BLaER1 (cell line): ENCODE measurements around the gene ZNF473.

Experiments used
- H3K27ac ChIP-seq: shearing (Covaris generic); formaldehyde crosslinking; 2 replicates; pipeline ENCODE4 v1.8.1; 2022
- H3K27me3 ChIP-seq: shearing (Covaris generic); formaldehyde crosslinking; 2 replicates; pipeline ENCODE4 v1.8.1; 2022
- H3K36me3 ChIP-seq: shearing (Covaris generic); formaldehyde crosslinking; 2 replicates; pipeline ENCODE4 v1.8.1; 2022
- H3K4me1 ChIP-seq: shearing (Covaris generic); formaldehyde crosslinking; 2 replicates; pipeline ENCODE4 v1.8.1; 2022
- H3K4me2 ChIP-seq: shearing (Covaris generic); formaldehyde crosslinking; 2 replicates; pipeline ENCODE4 v1.8.1; 2022
- H3K4me3 ChIP-seq: shearing (Covaris generic); formaldehyde crosslinking; 2 replicates; pipeline ENCODE4 v1.8.1; 2022
- H3K9ac ChIP-seq: shearing (Covaris generic); formaldehyde crosslinking; 2 replicates; pipeline ENCODE4 v1.8.1; 2022
- H3K9me3 ChIP-seq: shearing (Covaris generic); formaldehyde crosslinking; 2 replicates; pipeline ENCODE4 v1.8.1; 2022
- H4K20me1 ChIP-seq: shearing (Covaris generic); formaldehyde crosslinking; 2 replicates; pipeline ENCODE4 v1.8.1; 2022
- Cebpa-rat ChIP-seq: shearing (Covaris generic); IDR thresholded peaks from 2 replicates; pipeline ENCODE4 v1.8.1; 2022

ZNF473 gene

DNA sequence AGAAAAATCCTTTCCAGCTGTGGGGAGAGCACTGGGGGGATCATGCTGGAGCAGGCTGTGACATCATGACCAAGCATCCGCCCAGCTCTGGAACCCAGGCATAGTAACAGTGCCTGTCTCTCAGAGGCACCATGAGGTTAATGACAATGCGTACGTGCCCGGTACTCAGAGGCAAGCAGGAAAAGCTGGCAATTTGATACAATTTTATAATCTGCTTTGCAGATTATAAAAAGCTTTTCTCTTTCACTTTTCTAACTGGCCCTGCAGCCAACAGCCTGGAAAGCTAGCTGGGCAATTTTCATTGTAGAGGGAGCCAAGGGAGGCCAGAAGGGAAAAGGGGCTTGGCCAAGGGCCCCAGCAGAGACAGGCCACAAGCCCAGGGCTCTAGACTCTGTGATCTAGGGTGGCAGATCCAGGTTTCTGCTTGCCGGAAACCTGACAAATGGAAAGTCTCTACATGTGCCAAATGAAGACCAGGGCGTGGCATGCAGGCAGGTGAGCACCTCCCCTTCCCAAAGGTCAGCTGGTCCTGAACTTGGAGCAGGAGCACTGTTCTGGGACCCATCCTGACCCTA is 23.3 kb upstream of the ZNF473 start:
- Histone ChIP-seq H3K27me3 (no peaks in the 10 kb centered on the region), H3K9ac (no peak overlapping the region), H3K4me3 (no peak overlapping the region), H3K4me2 (no peak overlapping the region), H4K20me1 (peaks cover 92% of the 10 kb centered on the region), H3K9me3 (no peaks in the 10 kb centered on the region), H3K27ac (no peak overlapping the region), H3K4me1 (peaks cover 19% of the 10 kb centered on the region), H3K36me3 (peaks cover 99% of the 10 kb centered on the region)
- no peak for TF ChIP-seq Cebpa-rat

DNA sequence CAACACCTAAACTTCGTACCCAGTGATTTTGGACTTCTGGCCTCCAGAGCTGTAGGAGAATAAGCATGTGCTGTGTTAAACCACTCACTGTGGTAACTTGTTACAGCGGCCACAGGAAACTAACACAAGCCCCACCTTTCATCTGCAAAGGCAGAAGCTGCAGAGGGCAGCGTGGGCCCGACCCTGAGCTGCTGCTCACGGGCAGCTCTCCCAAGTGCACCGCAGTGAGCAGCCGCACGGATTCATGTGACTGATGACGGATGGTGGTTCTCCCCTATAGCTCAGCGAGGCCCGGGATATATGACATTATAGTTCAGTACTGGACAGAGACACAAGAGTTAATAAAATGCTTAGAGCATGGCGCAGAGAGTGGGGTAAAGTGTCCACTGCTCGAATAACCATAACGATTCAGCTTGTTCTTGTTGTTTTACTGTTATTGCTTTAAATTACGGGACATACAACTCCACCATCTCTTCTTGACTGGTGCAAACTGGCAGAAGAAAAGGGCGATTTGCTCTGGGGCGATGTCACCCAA is 22.5 kb upstream of the ZNF473 start:
- H4K20me1 ChIP-seq = peaks cover 92% of the 10 kb centered on the region
- TF ChIP-seq Cebpa-rat = no peak
- no peaks in the 10 kb centered on the region for H3K9me3 ChIP-seq

DNA sequence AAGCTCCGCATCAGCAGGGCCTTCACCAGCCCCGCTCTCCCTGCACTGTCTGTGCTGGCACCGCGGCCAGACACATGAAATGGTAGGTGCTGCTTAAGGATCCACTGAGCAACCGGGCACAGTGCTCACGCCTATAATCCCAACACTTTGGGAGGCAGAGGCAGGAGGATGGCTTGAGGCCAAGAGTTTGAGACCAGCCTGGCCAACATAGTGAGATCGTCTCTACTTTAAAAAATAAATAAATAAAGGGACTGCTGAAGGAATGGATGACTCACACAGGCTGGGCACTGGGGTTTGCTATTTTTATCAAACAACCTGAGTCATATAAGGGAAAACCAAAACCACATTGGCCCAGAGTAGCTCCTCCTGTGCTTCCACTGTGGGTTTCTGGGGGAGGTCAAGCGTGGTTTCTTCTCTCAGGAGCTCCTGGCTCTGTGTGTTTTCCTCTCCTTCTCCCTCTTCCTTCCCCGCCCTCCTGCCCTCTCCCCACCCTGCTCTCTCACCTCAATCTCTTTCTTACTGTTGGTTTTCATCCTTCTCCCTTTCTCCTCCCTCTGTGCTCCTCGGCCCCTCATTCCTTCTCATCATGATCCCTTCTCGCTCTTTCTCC is 21.9 kb upstream of the ZNF473 start:
- Histone ChIP-seq H3K36me3 (peaks cover 99% of the 10 kb centered on the region), H3K27me3 (no peaks in the 10 kb centered on the region), H4K20me1 (peaks cover 92% of the 10 kb centered on the region), H3K4me1 (peaks cover 19% of the 10 kb centered on the region), H3K9me3 (no peaks in the 10 kb centered on the region), H3K9ac (peak overlapping the region; percentile 33; the same call in 1 of the 2 replicates), H3K4me2 (peak overlapping the region; percentile 71), H3K27ac (peak overlapping the region; percentile 51; the same call in 1 of the 2 replicates), H3K4me3 (no peak overlapping the region)
- no peak for TF ChIP-seq Cebpa-rat

More for the DNA sequence above, 22.5 kb upstream of the ZNF473 start:
- H3K4me3 ChIP-seq = no peak overlapping the region
- no peak overlapping the region for H3K9ac ChIP-seq
- H3K4me2 ChIP-seq = peak overlapping the region; percentile 71
- H3K4me1 ChIP-seq = peaks cover 19% of the 10 kb centered on the region
- peaks cover 99% of the 10 kb centered on the region for H3K36me3 ChIP-seq
- H3K27me3 ChIP-seq = no peaks in the 10 kb centered on the region
- no peak overlapping the region for H3K27ac ChIP-seq

DNA sequence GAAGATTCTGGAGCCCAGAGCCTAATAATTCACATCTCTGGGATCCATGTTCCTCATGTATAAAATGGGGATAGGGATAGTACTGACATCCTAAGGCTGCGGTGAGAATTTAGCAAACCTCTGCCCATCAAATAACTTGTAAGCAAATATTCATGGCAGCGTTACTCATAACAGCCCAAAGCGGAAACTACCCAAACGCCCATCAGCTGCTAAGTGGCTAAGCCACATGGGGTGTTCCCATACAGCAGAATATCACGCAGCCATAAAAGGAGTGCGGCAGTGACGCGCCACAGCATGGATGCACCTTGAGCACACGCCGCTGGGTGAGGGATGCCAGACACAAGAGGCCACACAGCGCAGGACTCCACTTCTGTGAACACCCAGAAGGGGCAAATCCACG is 20.4 kb upstream of the ZNF473 start:
- Histone ChIP-seq H3K4me3 (no peak overlapping the region), H3K9me3 (no peaks in the 10 kb centered on the region), H3K36me3 (peaks cover 96% of the 10 kb centered on the region), H3K9ac (no peak overlapping the region), H3K27me3 (no peaks in the 10 kb centered on the region), H3K27ac (no peak overlapping the region), H4K20me1 (peaks cover 83% of the 10 kb centered on the region), H3K4me1 (peaks cover 19% of the 10 kb centered on the region), H3K4me2 (no peak overlapping the region)
- TF ChIP-seq Cebpa-rat = no peak

DNA sequence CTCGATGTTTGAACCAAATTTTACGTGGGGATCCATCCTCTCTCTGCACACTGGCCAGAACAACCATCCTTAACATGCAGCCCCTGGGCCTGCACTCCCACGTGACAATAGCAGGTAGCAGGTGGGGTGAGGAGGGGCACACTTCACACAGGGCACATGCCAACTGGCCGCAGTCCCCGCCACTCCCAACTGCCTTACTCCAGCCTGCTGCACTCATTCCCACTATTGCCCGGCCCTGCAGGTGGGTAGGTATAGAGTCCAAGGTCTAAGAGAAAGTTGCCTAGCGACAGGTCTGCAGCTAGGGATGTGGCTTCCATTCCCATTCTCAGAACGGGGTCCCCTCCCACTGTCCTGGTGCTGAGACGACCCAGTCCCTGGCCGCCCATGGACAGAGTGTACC is 18.6 kb upstream of the ZNF473 start:
- TF ChIP-seq Cebpa-rat = no peak
- Histone ChIP-seq H3K9ac (no peak overlapping the region), H3K27me3 (no peaks in the 10 kb centered on the region), H3K4me3 (no peak overlapping the region), H3K4me2 (no peak overlapping the region), H3K4me1 (peaks cover 19% of the 10 kb centered on the region), H3K36me3 (peaks cover 96% of the 10 kb centered on the region), H3K27ac (no peak overlapping the region), H4K20me1 (peaks cover 78% of the 10 kb centered on the region), H3K9me3 (no peaks in the 10 kb centered on the region)

DNA sequence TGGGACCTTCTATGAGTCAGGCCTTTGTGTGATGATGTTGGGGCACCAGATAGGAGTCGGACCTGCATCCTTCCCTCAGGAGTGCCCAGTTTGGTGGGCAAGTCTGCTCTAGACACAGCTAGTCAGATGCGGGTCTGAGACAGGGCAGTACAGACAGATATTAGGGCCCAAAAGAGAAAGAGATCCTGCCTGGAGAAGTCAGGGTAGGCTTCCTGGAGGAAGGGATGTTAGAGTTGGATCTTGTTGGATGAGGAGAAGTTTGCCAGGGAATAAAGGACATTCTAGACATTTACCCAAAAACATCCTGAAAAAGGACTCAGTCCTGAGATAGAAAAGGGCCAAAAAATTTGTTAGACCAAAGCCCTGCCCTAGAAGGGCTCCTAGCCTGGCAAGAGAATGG is 17.9 kb upstream of the ZNF473 start:
- Histone ChIP-seq H3K9me3 (no peaks in the 10 kb centered on the region), H3K4me3 (no peak overlapping the region), H3K27me3 (no peaks in the 10 kb centered on the region), H3K27ac (no peak overlapping the region), H3K4me2 (no peak overlapping the region), H3K36me3 (peaks cover 95% of the 10 kb centered on the region), H4K20me1 (peaks cover 70% of the 10 kb centered on the region), H3K4me1 (peaks cover 19% of the 10 kb centered on the region), H3K9ac (no peak overlapping the region)
- no peak for TF ChIP-seq Cebpa-rat

DNA sequence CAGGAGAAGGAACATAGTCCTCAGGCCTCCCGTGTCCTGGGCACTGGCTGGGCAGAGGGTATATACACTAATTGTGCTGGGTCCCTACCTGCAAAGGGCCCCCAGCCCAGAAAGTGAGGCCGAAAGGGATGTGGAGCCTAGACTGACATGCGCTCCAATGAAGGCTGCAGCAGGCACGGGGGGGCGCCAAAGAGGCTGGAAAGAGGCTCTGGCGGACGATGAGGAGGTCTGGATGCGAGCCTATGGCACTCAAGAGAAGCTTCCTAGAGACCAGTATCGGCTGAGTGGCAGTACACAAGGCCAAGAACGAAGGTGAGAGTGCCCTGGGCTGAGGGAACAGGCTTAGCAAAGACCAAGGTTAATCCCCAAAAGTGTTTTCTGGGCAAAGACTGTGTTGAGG is 17.3 kb upstream of the ZNF473 start:
- H4K20me1 ChIP-seq = peaks cover 64% of the 10 kb centered on the region
- peaks cover 95% of the 10 kb centered on the region for H3K36me3 ChIP-seq
- no peak for TF ChIP-seq Cebpa-rat
- no peak overlapping the region for H3K4me2 ChIP-seq
- H3K4me1 ChIP-seq = peaks cover 18% of the 10 kb centered on the region
- H3K27me3 ChIP-seq = no peaks in the 10 kb centered on the region
- no peaks in the 10 kb centered on the region for H3K9me3 ChIP-seq
- H3K9ac ChIP-seq = no peak overlapping the region
- no peak overlapping the region for H3K4me3 ChIP-seq
- H3K27ac ChIP-seq = no peak overlapping the region

DNA sequence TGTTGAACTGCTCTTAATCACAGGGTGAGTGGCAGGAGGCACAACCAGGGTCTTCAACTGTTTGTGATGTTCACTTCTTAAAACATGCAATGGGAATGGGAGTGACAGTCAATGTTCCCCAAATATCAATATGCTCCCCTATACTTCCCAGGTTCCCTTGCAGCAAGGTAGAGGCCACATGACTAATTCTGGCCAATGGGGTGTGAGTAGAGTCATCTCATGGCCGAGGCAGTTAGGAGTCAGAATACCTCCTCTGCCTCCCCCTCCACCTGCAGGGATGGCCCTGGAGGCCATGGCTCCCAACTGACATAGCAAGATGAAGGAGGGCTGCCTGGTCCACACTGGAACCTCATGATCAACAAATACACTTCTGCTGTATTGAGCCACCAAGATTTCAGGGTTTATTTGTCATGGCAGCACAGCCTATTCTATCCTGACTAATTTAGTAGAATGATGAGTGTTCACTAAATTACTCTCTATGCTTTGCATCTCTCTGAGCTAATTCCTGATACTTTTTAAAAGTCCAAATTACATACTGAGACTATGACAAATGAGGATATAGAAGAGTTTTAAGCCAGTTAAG is 9.5 kb upstream of the ZNF473 start:
- no peak overlapping the region for H3K9ac ChIP-seq
- H3K4me2 ChIP-seq = no peak overlapping the region
- no peak overlapping the region for H3K27ac ChIP-seq
- no peak overlapping the region for H3K4me3 ChIP-seq
- peaks cover 97% of the 10 kb centered on the region for H3K36me3 ChIP-seq
- peaks cover 49% of the 10 kb centered on the region for H4K20me1 ChIP-seq
- H3K4me1 ChIP-seq = no peaks in the 10 kb centered on the region
- no peaks in the 10 kb centered on the region for H3K27me3 ChIP-seq
- H3K9me3 ChIP-seq = no peaks in the 10 kb centered on the region
- no peak for TF ChIP-seq Cebpa-rat

DNA sequence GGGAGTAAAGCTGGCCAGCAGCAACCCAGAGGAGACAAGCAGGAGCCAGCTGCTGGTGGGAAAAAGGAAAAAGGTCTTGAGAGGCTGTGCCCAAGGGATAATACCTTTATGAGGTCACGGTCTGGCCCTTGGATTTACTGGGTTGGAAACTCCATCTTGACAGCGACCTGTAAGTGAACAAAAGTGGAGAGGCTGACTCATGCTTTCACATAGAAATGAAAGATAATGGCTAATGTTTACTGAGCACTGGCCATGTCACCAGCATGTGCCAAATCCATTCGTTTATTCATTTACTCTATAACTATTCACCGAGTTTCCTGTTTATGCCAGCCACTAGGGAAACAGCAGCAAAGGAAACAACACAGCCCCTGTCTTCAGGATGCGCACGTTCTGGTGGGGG is 5.3 kb upstream of the ZNF473 start:
- no peak for TF ChIP-seq Cebpa-rat
- Histone ChIP-seq H4K20me1 (peaks cover 83% of the 10 kb centered on the region), H3K4me3 (no peak overlapping the region), H3K4me2 (no peak overlapping the region), H3K36me3 (peaks cover 74% of the 10 kb centered on the region), H3K4me1 (peaks cover 21% of the 10 kb centered on the region), H3K27me3 (no peaks in the 10 kb centered on the region), H3K27ac (no peak overlapping the region), H3K9ac (no peak overlapping the region; the same call in 1 of the 2 replicates), H3K9me3 (no peaks in the 10 kb centered on the region)

DNA sequence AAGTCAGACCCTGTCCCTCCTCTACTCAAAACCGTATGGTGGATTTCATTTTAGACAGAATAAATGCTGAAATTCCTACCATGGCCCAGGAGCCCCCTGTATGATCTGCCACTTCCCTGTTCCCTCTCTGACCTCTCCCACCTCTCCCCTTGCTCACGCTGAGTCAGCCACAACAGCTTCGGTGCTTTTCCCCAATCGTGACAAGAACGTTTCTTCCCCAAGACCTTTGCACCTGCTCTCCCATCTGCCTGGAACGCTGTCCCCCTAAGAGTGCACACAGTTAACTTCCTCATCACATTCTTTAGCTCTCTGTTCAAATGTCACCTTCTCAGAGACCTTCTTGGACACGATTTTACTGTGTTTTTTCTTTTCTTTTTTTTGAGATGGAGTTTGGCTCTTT is 3.0 kb upstream of the ZNF473 start:
- Histone ChIP-seq H4K20me1 (peaks cover 61% of the 10 kb centered on the region), H3K27me3 (no peaks in the 10 kb centered on the region), H3K4me1 (peaks cover 38% of the 10 kb centered on the region), H3K27ac (no peak overlapping the region), H3K9ac (no peak overlapping the region), H3K36me3 (peaks cover 60% of the 10 kb centered on the region), H3K4me3 (no peak overlapping the region), H3K4me2 (peak overlapping the region; percentile 82; the same call in 1 of the 2 replicates), H3K9me3 (no peaks in the 10 kb centered on the region)
- TF ChIP-seq Cebpa-rat = no peak
